Occipital lobe (tissue), 2 donors: Measurements from ENCODE around the gene MTREX. TPM values are rescaled to one million over a fixed set of nuclear protein-coding genes. Genes with fewer than 3 reads are reported as not detected.

Experiments
- DNase-seq: peaks from one replicate; lab custom pipeline; 2025; lab: John Stamatoyannopoulos, UW
- total RNA-seq: library from RNA; depleted of rRNA; stranded (reverse); fragments of >200 nt; gene quantifications from one replicate; pipeline ENCODE4 v1.2.3, GENCODE V29; 2014

MTREX gene
- total RNA-seq, 1 donor from 2014 or later = 118 TPM

DNA sequence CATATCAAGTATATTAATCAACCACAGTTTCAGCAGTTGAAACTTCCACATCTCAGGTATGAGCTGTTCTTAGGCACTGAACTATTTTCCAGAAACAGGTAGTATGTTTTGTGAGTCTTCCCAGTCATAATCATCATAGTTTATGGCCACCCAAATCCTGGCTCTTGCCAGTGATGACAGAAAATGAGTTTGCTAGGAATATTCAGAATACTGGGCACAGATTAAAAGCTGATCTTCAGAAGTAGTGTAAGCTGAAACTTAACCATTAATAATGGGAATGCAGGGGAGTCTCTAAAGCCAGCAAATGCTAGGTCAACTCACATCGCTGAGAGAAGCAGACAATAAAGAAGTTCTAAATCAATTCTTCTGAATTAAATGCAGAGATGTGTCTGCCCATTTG, 162.5 kb downstream of the MTREX start:
- no peak for DNase-seq

- DNase-seq = no peak
Measured at GRCh38 chr5:55471468-55471867, 163.7 kb downstream of the MTREX start.

- DNase-seq = no peak
Measured at GRCh38 chr5:55472642-55473041, 164.9 kb downstream of the MTREX start.

Other genes starting within 250 kb of the MTREX start
- not detected for gene GZMA, start 205.3 kb upstream of the MTREX start, total RNA-seq
- gene GPX8, start 147.8 kb upstream of the MTREX start, total RNA-seq = 4.4 TPM
- gene CDC20B, start 134.8 kb upstream of the MTREX start, total RNA-seq = 0.78 TPM
- not detected for gene MCIDAS, start 80.7 kb upstream of the MTREX start, total RNA-seq
- gene CCNO, start 74.4 kb upstream of the MTREX start, total RNA-seq = 0.16 TPM
- 61.8 TPM for gene DHX29, start 295 bp upstream of the MTREX start, total RNA-seq
- gene PLPP1, start 227.0 kb downstream of the MTREX start, total RNA-seq = 31.5 TPM